KMS-11 (cell line): ENCODE results near the gene CXXC4.

ENCODE experiments used
- H2AFZ ChIP-seq: fragments of 200-600 bp; sonication (generic); 2 replicates; pipeline ENCODE4 v1.6.1; 2016; ENCODE audit warnings: antibody characterized with exemption, mixed run types, low read depth
- H3K27ac ChIP-seq: fragments of 200-600 bp; sonication (generic); 2 replicates; pipeline ENCODE4 v1.6.1; 2016; ENCODE audit warnings: mild to moderate bottlenecking, mixed run types
- H3K27me3 ChIP-seq: fragments of 200-600 bp; sonication (generic); 2 replicates; pipeline ENCODE4 v1.6.1; 2017; ENCODE audit warnings: mild to moderate bottlenecking, low read depth, mixed run types, moderate library complexity; ENCODE audit not compliant: insufficient read depth
- H3K36me3 ChIP-seq: fragments of 200-600 bp; sonication (generic); 2 replicates; pipeline ENCODE4 v1.6.1; 2017; ENCODE audit warnings: mild to moderate bottlenecking, mixed run types; ENCODE audit not compliant: insufficient read depth
- H3K4me1 ChIP-seq: fragments of 200-600 bp; sonication (generic); 2 replicates; pipeline ENCODE4 v1.6.1; 2016; ENCODE audit warnings: mild to moderate bottlenecking, low read depth, mixed run types; ENCODE audit not compliant: poor library complexity, severe bottlenecking
- H3K4me2 ChIP-seq: fragments of 200-600 bp; sonication (generic); 2 replicates; pipeline ENCODE4 v1.7.0; 2016; ENCODE audit warnings: mild to moderate bottlenecking, mixed run types
- H3K4me3 ChIP-seq: fragments of 200-600 bp; sonication (generic); IDR thresholded peaks from 2 replicates; pipeline ENCODE4 v1.6.1; 2017; ENCODE audit warnings: low read depth, low read length, mixed read lengths; ENCODE audit not compliant: insufficient read depth
- H3K79me2 ChIP-seq: fragments of 200-600 bp; sonication (generic); 2 replicates; pipeline ENCODE4 v1.6.1; 2016; ENCODE audit warnings: low read depth, mixed run types; ENCODE audit not compliant: insufficient read depth
- H3K9ac ChIP-seq: fragments of 200-600 bp; sonication (generic); 2 replicates; pipeline ENCODE4 v1.6.1; 2016; ENCODE audit warnings: mild to moderate bottlenecking, mixed run types
- H4K20me1 ChIP-seq: fragments of 200-600 bp; sonication (generic); 2 replicates; pipeline ENCODE4 v1.6.1; 2016; ENCODE audit warnings: mild to moderate bottlenecking, mixed run types; ENCODE audit not compliant: insufficient read depth
- TF ChIP-seq, protein P1 (sequence below): fragments of 200-600 bp; sonication (generic); conservative IDR thresholded peaks from 2 replicates; pipeline ENCODE4 v1.6.1; 2017; ENCODE audit warnings: low read depth, mild to moderate bottlenecking, antibody characterized with exemption, low read length, moderate library complexity, mixed read lengths

CXXC4 gene

DNA sequence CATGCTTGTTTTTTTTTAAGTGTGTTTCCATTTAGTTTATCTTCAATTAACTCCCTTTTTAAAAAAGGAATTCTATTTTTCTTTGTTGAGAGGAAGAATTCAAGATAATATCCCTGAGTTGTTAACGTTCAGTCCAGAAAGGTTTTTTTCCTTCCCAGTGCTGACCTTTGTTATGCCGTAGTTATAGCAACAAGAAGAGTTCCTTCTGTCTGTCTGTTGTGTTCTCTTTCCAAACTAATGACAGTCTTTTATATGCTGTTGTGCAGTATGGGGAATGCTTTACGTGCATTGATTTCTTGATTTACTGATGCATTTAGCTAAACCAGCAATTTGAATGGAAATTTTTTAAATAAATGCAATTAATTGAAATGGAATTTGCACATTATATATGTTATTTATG lies 6.6 kb upstream of the CXXC4 start:
- Histone ChIP-seq H2AFZ (no peak overlapping the region), H3K27ac (no peak overlapping the region), H4K20me1 (no peaks in the 10 kb centered on the region), H3K4me2 (no peak overlapping the region), H3K27me3 (no peaks in the 10 kb centered on the region), H3K4me1 (peaks cover 14% of the 10 kb centered on the region), H3K9ac (no peak overlapping the region), H3K4me3 (no peak overlapping the region), H3K79me2 (peaks cover 7% of the 10 kb centered on the region; the same call in 1 of the 2 replicates), H3K36me3 (no peaks in the 10 kb centered on the region)
- TF ChIP-seq, protein P1, sequence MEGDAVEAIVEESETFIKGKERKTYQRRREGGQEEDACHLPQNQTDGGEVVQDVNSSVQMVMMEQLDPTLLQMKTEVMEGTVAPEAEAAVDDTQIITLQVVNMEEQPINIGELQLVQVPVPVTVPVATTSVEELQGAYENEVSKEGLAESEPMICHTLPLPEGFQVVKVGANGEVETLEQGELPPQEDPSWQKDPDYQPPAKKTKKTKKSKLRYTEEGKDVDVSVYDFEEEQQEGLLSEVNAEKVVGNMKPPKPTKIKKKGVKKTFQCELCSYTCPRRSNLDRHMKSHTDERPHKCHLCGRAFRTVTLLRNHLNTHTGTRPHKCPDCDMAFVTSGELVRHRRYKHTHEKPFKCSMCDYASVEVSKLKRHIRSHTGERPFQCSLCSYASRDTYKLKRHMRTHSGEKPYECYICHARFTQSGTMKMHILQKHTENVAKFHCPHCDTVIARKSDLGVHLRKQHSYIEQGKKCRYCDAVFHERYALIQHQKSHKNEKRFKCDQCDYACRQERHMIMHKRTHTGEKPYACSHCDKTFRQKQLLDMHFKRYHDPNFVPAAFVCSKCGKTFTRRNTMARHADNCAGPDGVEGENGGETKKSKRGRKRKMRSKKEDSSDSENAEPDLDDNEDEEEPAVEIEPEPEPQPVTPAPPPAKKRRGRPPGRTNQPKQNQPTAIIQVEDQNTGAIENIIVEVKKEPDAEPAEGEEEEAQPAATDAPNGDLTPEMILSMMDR, result no peak

DNA sequence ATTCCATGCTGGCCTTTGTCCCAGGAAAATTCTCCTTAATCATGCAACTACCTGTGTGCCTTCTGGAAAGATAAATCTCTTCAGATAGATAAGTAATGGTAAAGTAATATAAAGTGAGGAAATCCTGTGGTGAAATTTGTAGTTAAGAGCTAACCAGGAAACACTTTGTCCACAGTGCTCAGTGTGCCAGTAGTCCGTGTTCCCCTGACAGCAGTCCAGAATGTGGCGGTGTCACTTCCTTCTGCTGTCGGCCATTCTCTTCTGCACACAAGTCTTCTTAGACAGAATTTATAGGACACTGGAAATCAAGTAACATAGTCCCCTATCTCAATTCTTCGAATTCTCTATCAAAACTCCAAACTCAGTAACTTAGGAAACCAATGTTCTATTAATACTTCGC lies 5.7 kb upstream of the CXXC4 start:
- H3K27ac ChIP-seq, result no peak overlapping the region
- H3K4me2 ChIP-seq, result no peak overlapping the region
- H3K4me1 ChIP-seq, result peaks cover 20% of the 10 kb centered on the region
- no peak overlapping the region for H2AFZ ChIP-seq
- no peak overlapping the region for H3K9ac ChIP-seq
- H3K4me3 ChIP-seq, result no peak overlapping the region
- no peaks in the 10 kb centered on the region for H3K36me3 ChIP-seq
- peaks cover 14% of the 10 kb centered on the region; the same call in 1 of the 2 replicates for H3K79me2 ChIP-seq
- no peaks in the 10 kb centered on the region for H4K20me1 ChIP-seq
- no peaks in the 10 kb centered on the region for H3K27me3 ChIP-seq
- TF ChIP-seq, protein P1, result no peak

DNA sequence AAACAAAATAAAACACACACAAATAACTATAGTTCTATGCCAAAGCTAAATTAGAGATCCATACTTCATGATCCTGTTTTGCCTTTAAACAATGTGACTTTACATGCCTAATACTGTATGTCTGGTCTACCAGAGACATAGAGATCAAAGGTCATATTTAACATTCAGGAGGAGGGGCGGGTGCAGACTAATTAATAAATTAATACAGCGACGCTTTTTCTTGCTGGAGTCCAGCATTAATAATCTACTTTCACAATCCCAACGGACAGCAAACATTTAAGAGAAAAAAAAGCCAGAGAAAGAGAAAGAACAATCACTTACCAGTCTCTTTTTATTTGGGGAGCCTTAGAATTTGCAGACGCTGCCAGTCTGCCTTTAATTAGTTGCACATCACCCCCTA lies 509 bp downstream of the CXXC4 start:
- Histone ChIP-seq H3K27ac (peak overlapping the region; percentile 86), H2AFZ (no peak overlapping the region), H3K4me1 (peaks cover 28% of the 10 kb centered on the region), H3K27me3 (no peaks in the 10 kb centered on the region), H4K20me1 (no peaks in the 10 kb centered on the region), H3K9ac (peak overlapping the region; percentile 66), H3K36me3 (no peaks in the 10 kb centered on the region), H3K4me2 (peak overlapping the region; percentile 73), H3K79me2 (peaks cover 39% of the 10 kb centered on the region), H3K4me3 (no peak overlapping the region)
- TF ChIP-seq, protein P1, result no peak

DNA sequence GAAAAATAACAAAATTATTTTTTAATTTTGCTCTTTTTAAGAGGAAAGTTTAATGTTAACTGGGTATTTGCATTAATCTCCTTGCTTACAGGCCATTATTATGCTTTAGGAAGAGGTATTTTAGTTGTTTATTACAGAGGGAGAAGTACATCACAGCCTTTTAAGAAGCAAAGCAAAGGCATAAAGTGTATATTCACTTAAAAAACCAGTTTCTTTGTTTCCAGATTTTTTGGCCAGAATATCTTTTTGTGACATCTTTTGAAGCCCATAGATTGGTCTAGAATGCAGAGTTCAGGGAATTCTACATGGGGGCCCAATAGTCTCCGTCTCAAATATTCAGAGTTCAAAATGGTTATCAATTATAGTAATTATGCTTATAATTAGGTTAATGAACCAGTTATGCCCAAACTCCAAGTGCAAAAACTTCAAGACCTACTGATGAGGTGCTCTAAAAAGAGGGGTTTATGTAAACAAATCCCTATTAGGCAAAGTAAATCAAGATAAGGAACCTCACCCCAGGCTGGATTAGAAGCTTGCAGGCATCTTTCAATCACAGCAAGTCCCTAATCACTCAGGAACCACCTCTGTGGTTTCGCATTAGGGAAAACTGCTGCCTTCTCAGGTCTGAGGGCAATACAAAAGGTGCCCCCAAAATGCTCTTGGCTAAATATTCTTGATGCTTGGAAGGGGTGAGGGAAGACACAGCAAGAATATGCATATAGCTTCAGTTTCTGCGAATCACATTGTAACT lies 1.4 kb downstream of the CXXC4 start:
- Histone ChIP-seq H3K4me2 (peak overlapping the region; percentile 73), H3K9ac (peak overlapping the region; percentile 66), H2AFZ (no peak overlapping the region), H3K4me1 (peaks cover 38% of the 10 kb centered on the region), H3K27ac (peak overlapping the region; percentile 86), H3K27me3 (no peaks in the 10 kb centered on the region), H3K79me2 (peaks cover 46% of the 10 kb centered on the region), H4K20me1 (no peaks in the 10 kb centered on the region), H3K36me3 (no peaks in the 10 kb centered on the region), H3K4me3 (no peak overlapping the region)
- TF ChIP-seq, protein P1, result no peak
